GM18511 (cell line): Measurements from ENCODE around the gene IMMP2L.

ENCODE experiments used
- ATAC-seq: cut with Tn5 transposase; IDR thresholded peaks from one replicate; pipeline ENCODE4 v1.9.1; 2021; ENCODE audit warnings: mild to moderate bottlenecking, moderate library complexity; ENCODE audit not compliant: unreplicated experiment

The IMMP2L gene

DNA sequence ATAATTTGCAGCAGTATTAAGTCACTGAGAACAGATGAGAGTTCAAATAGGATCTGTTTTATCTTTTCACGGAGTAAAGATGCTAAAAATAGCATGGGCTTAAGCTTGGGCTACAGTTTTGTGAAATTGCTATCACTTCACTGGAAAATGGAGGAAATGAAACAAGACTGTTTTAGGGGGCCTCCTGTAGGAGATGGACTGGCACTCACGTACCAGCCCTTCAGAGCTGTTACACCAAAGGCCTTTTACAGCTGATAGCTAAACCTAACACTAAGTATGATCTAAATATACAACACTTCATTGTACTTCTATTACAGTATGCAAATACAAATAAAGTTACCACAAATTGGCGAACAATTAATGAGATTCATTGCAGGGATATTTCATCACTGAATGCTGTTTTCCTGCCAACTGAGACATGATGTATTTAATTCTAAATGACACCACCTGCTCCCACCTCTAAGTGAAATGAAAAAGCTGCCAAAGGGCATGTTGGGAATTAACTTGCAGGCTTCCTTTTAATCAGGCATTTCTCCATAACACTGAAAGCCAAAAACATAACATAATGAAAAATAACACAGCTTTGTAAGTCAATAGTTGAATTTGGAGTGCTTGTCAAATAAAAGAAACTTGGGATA is 775.8 kb downstream of the IMMP2L start:
- no peak for ATAC-seq

DNA sequence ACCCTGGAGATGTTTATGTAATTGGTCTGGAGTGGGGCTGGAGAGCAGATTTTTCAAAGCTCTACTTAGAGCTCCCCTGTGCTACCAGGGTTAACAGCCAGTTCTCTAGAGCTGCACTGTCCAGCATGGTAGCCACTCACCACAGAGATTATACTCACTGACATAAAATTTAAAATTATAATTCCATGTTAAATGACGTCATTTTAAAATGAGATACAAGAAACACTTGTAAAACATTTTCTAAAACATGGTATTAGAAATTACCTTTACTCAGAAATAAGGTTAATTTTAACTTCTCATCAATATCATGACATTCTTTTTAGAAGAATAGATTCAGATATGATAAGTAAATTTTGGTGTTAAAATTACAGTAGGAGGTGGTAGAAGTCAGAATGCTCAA is 777.5 kb downstream of the IMMP2L start:
- ATAC-seq: no peak

GRCh38 chr7:110780712-110781111 is 781.6 kb downstream of the IMMP2L start:
- no peak for ATAC-seq

- ATAC-seq: no peak
Observed at GRCh38 chr7:110779339-110779738, 783.0 kb downstream of the IMMP2L start.

DNA sequence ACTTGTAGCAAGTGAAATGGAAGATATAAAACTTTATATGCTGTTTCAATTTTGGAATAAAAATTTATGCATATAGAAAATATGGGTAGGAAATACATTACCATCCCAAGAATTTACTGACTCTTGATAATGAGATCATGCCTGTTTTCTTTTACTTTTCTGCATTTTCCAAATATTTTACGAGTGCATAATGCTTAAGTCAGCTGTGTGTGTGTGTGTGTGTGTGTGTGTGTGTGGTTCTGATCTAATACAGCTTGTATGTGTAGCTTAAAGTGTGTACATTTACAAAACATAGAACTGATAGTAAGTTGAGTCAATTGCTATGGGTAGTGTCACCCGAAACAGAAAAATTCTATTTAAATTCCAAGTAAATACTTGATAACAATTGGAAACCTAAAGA is 787.2 kb downstream of the IMMP2L start:
- no peak for ATAC-seq

- no peak for ATAC-seq
Observed at GRCh38 chr7:110774071-110774470, 788.2 kb downstream of the IMMP2L start.

GRCh38 chr7:110772615-110773014 is 789.7 kb downstream of the IMMP2L start:
- ATAC-seq: no peak

DNA sequence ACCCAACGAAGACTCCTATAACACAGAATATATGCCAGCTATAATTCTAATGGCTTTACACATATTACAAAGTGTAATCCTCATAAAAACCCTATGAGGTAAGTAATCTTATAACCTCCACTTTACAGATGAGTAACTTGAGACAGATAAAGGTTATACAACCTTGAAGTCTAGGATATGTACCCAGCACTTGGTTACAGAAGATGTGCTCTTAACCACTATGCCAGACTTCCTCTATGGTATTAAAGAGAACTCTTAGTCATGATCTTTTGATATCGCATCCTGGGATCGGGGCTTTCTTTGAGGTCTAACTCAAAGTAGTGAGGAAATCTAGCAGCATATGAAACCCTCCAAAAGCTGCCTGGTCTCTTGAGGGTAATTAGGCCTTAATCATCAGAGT is 790.6 kb downstream of the IMMP2L start:
- no peak for ATAC-seq

DNA sequence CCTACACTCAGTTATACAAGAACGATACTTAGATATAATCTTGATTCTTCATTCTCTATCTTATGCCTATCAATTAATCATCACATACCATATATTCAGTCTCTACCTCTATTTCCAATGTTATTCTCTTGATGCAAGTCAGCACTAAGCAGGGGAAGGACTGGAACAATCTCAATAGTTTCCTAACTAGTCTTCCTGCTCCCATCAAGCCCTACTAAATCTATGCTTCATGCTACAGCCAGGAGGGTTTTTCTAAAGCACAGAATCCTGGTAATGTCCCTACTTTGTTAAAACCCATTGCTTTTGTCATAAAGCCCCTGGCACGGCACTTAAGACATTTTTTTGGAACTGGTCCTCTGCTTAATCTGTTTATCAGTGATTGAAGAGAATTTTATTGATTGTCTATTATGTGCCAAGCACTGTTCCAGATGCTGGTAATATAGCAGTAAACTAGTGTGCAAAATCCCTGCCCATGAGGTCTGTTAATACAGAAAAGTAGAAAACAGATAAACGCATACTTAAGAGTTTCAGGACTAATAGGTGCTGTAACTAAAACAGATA is 794.7 kb downstream of the IMMP2L start:
- ATAC-seq: no peak

GRCh38 chr7:110766864-110767263 is 795.4 kb downstream of the IMMP2L start:
- ATAC-seq: no peak

- no peak for ATAC-seq
Observed at GRCh38 chr7:110764852-110765251, 797.4 kb downstream of the IMMP2L start.

- ATAC-seq: no peak
Observed at GRCh38 chr7:110762546-110763225, 799.6 kb downstream of the IMMP2L start.

GRCh38 chr7:110760341-110760740 is 802.0 kb downstream of the IMMP2L start:
- no peak for ATAC-seq

DNA sequence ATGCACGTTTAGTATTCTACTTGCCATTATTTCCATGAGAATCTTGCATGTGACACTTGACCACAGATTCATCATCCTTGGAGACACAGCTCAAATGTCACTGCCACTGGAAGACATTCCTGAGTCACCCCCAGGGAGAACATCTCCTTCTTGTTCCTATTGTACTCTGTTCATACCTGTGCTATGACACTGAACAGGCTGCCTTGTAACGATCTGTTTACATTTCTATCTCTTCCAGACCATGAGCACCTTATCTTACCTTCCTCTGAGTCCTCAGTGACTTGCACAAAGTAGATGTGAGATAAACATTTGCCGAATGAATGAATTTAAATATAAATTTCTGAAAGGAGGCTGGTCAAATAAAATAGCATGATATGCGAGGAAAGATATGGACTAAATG is 803.2 kb downstream of the IMMP2L start:
- ATAC-seq: no peak

- ATAC-seq: no peak
Observed at GRCh38 chr7:110754649-110755048, 807.6 kb downstream of the IMMP2L start.

DNA sequence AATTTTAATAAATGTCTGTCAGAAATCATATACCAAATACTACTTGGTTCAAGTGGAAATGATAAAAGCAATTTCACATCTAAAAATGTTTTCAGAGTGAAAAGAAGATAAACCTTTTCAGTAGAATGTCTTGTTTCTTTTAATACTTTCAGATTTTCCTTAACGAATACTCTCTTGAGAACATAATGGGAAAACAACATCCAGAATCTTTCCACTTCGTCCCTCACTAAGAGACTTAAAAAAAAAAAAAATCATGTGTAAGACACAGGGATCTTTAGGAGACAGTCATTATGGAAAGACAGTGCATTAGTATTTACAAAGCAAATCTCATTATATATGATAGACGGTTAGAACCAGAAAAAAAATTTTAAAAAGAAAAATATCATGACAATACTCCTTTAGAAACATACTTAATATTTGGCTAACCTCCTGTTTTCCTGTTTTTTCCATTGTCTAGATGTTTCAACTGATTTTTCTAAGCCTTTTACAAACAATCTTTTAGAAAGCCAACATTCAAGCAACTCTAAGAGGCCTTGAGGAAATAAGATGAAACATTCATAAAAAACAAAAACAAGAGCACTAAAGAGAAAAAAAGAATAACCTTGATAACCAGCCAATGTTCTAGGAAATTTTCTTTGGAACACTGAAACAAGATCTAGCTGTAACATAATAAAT is 811.2 kb downstream of the IMMP2L start:
- ATAC-seq: no peak

DNA sequence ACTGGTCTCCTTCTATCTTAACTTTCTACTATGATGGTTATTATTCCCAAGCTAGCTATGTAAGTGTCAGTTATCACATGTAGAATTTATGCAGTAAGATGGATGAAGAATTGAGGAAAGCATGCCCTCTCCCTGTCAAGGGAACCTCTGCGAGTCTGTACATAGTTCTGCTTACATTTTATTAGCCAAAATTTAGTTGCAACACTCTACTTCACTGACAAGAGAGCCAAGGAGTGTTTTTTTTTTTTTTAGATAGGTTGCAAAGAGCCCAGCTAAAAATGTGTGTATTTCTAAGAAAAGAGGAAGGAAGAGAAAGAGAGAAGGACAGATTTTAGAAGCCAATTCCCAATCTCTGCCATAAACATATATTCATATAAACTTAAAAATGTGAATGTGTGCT is 829.1 kb downstream of the IMMP2L start:
- no peak for ATAC-seq

DNA sequence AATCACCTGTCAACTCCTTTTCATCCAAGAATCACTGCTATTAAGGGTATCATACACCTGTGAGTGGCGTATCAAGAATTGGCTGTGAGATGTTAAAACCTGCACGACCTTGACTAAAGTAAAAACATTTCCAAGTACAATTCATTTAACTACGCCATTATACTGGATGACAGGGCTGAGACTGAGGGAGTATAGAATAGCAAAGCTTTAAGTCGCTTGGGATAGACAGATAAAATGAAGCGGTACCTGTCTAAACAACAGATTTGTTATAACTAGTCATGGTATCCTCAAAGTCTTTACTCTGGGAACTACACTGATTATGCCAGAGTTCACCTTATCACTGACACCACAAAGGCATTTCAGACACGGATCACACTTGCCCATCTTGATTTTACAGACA is 837.5 kb downstream of the IMMP2L start:
- no peak for ATAC-seq

DNA sequence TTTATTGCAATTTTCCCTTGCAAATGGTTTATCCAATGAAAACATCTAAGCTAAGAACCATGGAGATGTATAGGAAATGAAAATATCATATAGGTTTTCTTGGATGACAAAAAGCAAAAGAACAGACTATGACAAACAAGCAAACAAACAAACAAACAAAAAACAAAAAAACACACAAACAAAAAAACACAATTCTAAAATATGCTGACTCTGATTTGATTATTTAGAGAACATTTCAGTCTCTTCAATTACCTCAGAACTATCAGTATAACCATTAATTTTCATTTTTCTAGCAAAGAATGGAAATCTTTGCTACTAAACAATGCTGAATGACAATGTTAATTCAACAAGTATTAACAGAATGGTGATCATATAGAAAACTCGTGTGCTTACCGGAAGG is 840.9 kb downstream of the IMMP2L start:
- no peak for ATAC-seq

GRCh38 chr7:110720626-110721025 is 841.7 kb downstream of the IMMP2L start:
- ATAC-seq: no peak

DNA sequence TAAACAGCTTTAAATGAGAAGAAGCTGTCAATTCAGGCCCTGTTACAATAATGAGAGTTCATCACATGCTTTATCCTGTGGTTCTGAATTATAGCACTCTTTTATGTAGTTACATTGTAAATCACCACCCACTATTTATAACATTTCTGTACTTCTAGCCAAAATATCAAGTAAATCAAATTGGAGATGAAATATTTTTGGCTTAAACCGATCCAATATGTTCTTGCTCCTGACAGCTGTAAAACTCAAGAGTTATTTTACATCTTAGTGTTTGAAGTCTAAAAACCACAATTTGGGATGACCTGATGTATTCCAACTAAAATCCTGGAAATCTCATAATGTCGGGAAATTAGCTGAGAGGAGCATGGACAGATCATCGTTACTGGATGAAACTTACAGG is 842.6 kb downstream of the IMMP2L start:
- no peak for ATAC-seq
